Tibial artery (tissue), 4 donors: ENCODE data around the gene STK24.
A peak's percentile ranks its signal among the peaks of the same experiment; 100 is the strongest.
"Not testable (repeated sequence)": the region's sequence is repeated elsewhere in the genome, so short reads cannot be mapped to it uniquely, and the experiment has no call there.

ENCODE experiments used
- DNase-seq, 2 donors: peaks; one replicate each; pipeline ENCODE4 v3.0.0-alpha.2; 2019
- H3K27ac ChIP-seq, 2 donors: fragments of 200-600 bp; sonication (generic) in 1 of 2; 1 replicate in 1 of 2; 2 replicates in 1 of 2; pipeline ENCODE4 v1.5.1; 2018 to 2019; ENCODE audit warnings: mild to moderate bottlenecking in 1 of 2
- H3K27me3 ChIP-seq, 2 donors: fragments of 200-600 bp; sonication (generic) in 1 of 2; one replicate each; pipeline versions ENCODE4 v1.5.1 to v1.6.0; 2016 to 2019
- H3K36me3 ChIP-seq, 3 donors: fragments of 200-600 bp; sonication (generic) in 2 of 3; one replicate each; pipeline ENCODE4 v1.5.1; 2016 to 2019; ENCODE audit warnings: mild to moderate bottlenecking in 2 of 3
- H3K4me1 ChIP-seq, 4 donors: fragments of 200-600 bp; sonication (generic) in 2 of 4; 1 replicate in 3 of 4; 2 replicates in 1 of 4; pipeline ENCODE4 v1.5.1; 2016 to 2019
- H3K4me3 ChIP-seq, 2 donors: fragments of 200-600 bp; sonication (generic) in 1 of 2; 1 replicate in 1 of 2; 2 replicates in 1 of 2; pipeline ENCODE4 v1.5.1; 2018 to 2019; ENCODE audit warnings: mild to moderate bottlenecking in 2 of 2
- H3K9me3 ChIP-seq, 3 donors: fragments of 200-600 bp; sonication (generic) in 1 of 3; one replicate each; pipeline ENCODE4 v1.5.1; 2016 to 2019
- intact Hi-C: fragments of 100-400 bp; cut with DNase I; formaldehyde crosslinking; loops from one replicate; pipeline ENCODE4 v1.15.0; 2023; ENCODE audit warnings: low total_unique reads
- TF ChIP-seq, protein P1 (sequence below), 2 experiments: fragments of 200-600 bp in 1 of 2; fragments of 450-650 bp in 1 of 2; IDR thresholded peaks; one replicate each; pipeline ENCODE4 v1.5.1; 2017 to 2019; ENCODE audit warnings: antibody characterized with exemption in 2 of 2, mild to moderate bottlenecking in 1 of 2, moderate library complexity in 1 of 2

STK24 gene

GRCh38 chr13:98416408-98416807, 160.5 kb downstream of the STK24 start:
- TF ChIP-seq, protein P1, sequence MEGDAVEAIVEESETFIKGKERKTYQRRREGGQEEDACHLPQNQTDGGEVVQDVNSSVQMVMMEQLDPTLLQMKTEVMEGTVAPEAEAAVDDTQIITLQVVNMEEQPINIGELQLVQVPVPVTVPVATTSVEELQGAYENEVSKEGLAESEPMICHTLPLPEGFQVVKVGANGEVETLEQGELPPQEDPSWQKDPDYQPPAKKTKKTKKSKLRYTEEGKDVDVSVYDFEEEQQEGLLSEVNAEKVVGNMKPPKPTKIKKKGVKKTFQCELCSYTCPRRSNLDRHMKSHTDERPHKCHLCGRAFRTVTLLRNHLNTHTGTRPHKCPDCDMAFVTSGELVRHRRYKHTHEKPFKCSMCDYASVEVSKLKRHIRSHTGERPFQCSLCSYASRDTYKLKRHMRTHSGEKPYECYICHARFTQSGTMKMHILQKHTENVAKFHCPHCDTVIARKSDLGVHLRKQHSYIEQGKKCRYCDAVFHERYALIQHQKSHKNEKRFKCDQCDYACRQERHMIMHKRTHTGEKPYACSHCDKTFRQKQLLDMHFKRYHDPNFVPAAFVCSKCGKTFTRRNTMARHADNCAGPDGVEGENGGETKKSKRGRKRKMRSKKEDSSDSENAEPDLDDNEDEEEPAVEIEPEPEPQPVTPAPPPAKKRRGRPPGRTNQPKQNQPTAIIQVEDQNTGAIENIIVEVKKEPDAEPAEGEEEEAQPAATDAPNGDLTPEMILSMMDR (IDR thresholded peaks at IDR 0.05) = no peak
- Histone ChIP-seq H3K4me3 (no peak overlapping the region), H3K27me3 (no peaks in the 10 kb centered on the region), H3K4me1 (no peaks in the 10 kb centered on the region), H3K9me3 (no peaks in the 10 kb centered on the region), H3K36me3 (peaks cover 12 to 70% (median 55%) of the 10 kb centered on the region in 3 donors), H3K27ac (no peak overlapping the region)
- intact Hi-C loops = no loop called here
- DNase-seq = no peak

DNA sequence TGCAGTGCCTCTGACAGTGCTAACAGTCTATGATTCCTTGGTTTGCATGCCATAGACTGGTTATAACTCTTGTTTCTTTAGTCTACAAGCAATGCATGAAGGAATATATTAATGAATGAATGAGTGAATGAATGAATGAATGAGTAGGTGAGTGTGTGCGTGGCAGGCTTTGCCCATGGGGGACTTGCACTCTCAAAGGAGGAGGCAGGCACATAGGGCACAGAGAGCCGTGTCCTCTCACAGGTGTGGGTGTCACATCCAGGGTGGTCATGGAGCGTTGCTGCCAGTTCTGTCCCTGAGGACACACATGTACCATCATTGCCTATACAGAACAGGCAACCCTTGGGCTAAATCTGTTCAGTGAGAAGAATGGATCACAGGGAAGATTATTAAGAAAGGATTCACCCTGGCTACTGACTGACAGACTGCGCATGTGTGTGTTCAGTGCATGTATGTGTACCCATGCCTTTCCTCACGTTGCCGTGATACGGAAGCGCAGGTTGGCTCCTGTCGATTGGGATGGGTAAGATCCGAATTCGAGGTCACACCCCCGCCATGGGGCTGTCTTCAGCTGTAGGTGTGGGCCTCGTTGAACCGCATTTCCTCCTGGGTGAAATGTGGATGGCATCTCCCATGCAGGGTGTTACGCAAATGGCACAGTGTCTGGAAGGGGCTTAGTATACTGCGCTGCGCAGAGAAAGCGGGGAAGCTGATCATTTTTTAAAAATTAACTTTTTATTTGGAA, 161.4 kb downstream of the STK24 start:
- Histone ChIP-seq H3K36me3 (peaks cover 12 to 62% (median 55%) of the 10 kb centered on the region in 3 donors), H3K27me3 (no peaks in the 10 kb centered on the region), H3K27ac (no peak overlapping the region), H3K9me3 (no peaks in the 10 kb centered on the region), H3K4me3 (no peak overlapping the region), H3K4me1 (no peaks in the 10 kb centered on the region)
- TF ChIP-seq, protein P1 (IDR thresholded peaks at IDR 0.05) = no peak
- DNase-seq = no peak
- intact Hi-C loops = no loop called here

DNA sequence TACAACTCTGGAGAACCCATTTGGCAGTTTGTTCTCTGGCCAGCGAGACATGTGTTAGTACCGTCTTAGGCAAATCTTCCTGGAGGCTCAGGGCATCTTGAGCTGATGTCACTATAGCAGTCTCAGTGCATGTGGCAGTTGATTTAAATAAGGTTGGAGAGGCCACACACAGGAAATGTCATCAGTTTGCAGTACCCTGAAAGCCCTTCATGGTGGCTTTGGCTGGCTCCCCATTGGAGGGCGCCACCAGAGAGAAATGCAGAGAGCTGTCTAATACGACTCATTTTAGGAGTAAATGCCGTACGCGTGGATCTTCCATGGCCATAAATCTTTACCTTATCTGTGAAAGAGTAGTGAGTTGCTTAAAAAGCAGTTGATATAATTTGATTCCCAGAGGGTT, 163.1 kb downstream of the STK24 start:
- intact Hi-C loops = no loop called here
- TF ChIP-seq, protein P1 (IDR thresholded peaks at IDR 0.05) = no peak
- no peaks in the 10 kb centered on the region for H3K9me3 ChIP-seq
- no peak overlapping the region for H3K4me3 ChIP-seq
- DNase-seq = no peak
- no peak overlapping the region for H3K27ac ChIP-seq
- no peaks in the 10 kb centered on the region for H3K27me3 ChIP-seq
- H3K36me3 ChIP-seq = peaks cover 21 to 61% (median 59%) of the 10 kb centered on the region in 3 donors
- no peaks in the 10 kb centered on the region for H3K4me1 ChIP-seq

GRCh38 chr13:98413278-98413677, 163.6 kb downstream of the STK24 start:
- H3K27ac ChIP-seq, H3K9me3 ChIP-seq, H3K4me1 ChIP-seq, DNase-seq, H3K4me3 ChIP-seq, intact Hi-C loops, H3K27me3 ChIP-seq: not testable (repeated sequence)
- H3K36me3 ChIP-seq = peaks cover 21 to 56% (median 54%) of the 10 kb centered on the region in 3 donors

DNA sequence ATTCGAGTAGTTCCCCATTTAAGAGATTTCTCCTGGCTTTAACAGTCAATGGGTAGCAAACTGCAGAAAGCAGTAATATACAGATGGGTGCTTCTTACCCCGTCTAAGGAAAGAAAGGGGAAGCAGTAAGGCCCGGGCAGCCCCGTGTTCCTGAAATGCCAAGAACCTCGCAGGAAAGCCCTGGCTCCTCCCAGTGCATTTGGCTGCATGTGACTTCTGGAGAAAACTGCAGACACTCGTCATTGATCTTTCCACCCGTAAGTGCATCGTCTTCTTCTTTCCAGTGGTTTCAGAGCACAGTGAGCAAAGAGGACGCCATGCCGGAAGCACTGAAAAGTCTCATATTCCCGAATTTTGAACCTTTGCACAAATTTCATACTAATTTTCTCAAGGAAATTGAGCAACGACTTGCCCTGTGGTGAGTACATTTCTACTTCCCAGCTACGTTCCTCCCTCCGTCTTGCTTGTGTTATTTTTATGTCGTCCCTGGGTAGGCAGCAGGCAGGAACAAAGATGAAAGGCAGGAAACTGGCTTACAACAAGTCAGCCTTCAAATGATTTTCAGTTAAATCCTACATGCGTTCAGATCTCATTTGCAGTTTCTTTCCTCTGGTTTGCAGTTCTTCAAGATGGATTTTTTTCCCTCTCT, 165.2 kb downstream of the STK24 start:
- Histone ChIP-seq H3K36me3 (peaks cover 21 to 57% (median 49%) of the 10 kb centered on the region in 3 donors), H3K27me3 (no peaks in the 10 kb centered on the region), H3K4me1 (no peaks in the 10 kb centered on the region), H3K27ac (no peak overlapping the region), H3K9me3 (no peaks in the 10 kb centered on the region), H3K4me3 (no peak overlapping the region)
- DNase-seq = peak; percentile 70 to 79
- TF ChIP-seq, protein P1 (IDR thresholded peaks at IDR 0.05) = no peak
- intact Hi-C loops = no loop called here

GRCh38 chr13:98411013-98411412, 165.9 kb downstream of the STK24 start:
- Histone ChIP-seq H3K4me3 (no peak overlapping the region), H3K36me3 (peaks cover 21 to 56% (median 42%) of the 10 kb centered on the region in 3 donors), H3K9me3 (no peaks in the 10 kb centered on the region), H3K4me1 (no peaks in the 10 kb centered on the region), H3K27ac (no peak overlapping the region), H3K27me3 (no peaks in the 10 kb centered on the region)
- TF ChIP-seq, protein P1 (IDR thresholded peaks at IDR 0.05) = no peak
- DNase-seq = no peak
- intact Hi-C loops = no loop called here
